H4 (cell line): ENCODE results near the gene APRT. TPM values are rescaled to one million over a fixed set of nuclear protein-coding genes. Genes with fewer than 3 reads are reported as not detected.
"Not testable (repeated sequence)": the region's sequence is repeated elsewhere in the genome, so short reads cannot be mapped to it uniquely, and the experiment has no call there.

Experiments
- DNase-seq: peaks from one replicate; pipeline ENCODE4 v3.0.0-alpha.2; 2015; ENCODE audit warnings: low spot score
- total RNA-seq: library from RNA; depleted of rRNA; stranded (reverse); fragments of >200 nt; shearing (Covaris generic); gene quantifications from 2 replicates; pipeline ENCODE4 v1.2.3, GENCODE V29; 2014

APRT gene
- total RNA-seq, 1 experiment from 2014 or later: 401 TPM

- DNase-seq: no peak
Observed at GRCh38 chr16:88842308-88842756, 30.6 kb upstream of the APRT start.

- no peak for DNase-seq
Observed at GRCh38 chr16:88841521-88842307, 30.0 kb upstream of the APRT start.

- no peak for DNase-seq
Observed at GRCh38 chr16:88840600-88841215, 29.0 kb upstream of the APRT start.

- DNase-seq: no peak
Observed at GRCh38 chr16:88839745-88840599, 28.2 kb upstream of the APRT start.

- DNase-seq: no peak
Observed at GRCh38 chr16:88839026-88839529, 27.4 kb upstream of the APRT start.

- DNase-seq: no peak
Observed at GRCh38 chr16:88838566-88838965, 26.8 kb upstream of the APRT start.

- DNase-seq: no peak
Observed at GRCh38 chr16:88837806-88838205, 26.1 kb upstream of the APRT start.

GRCh38 chr16:88836791-88837190 lies 25.1 kb upstream of the APRT start:
- DNase-seq: no peak

GRCh38 chr16:88835818-88836217 lies 24.1 kb upstream of the APRT start:
- DNase-seq: no peak

- no peak for DNase-seq
Observed at GRCh38 chr16:88835383-88835782, 23.7 kb upstream of the APRT start.

GRCh38 chr16:88834670-88835069 lies 22.9 kb upstream of the APRT start:
- no peak for DNase-seq

- DNase-seq: no peak
Observed at GRCh38 chr16:88833086-88833485, 21.4 kb upstream of the APRT start.

GRCh38 chr16:88831838-88832237 lies 20.1 kb upstream of the APRT start:
- no peak for DNase-seq

- DNase-seq: no peak
Observed at GRCh38 chr16:88830783-88831182, 19.1 kb upstream of the APRT start.

GRCh38 chr16:88830258-88830657 lies 18.5 kb upstream of the APRT start:
- DNase-seq: no peak

- DNase-seq: no peak
Observed at GRCh38 chr16:88828711-88829110, 17.0 kb upstream of the APRT start.

- no peak for DNase-seq
Observed at GRCh38 chr16:88827727-88828126, 16.0 kb upstream of the APRT start.

- DNase-seq: no peak
Observed at GRCh38 chr16:88826070-88826840, 14.5 kb upstream of the APRT start.

- DNase-seq: no peak
Observed at GRCh38 chr16:88825146-88825545, 13.4 kb upstream of the APRT start.

GRCh38 chr16:88824256-88825077 lies 12.7 kb upstream of the APRT start:
- no peak for DNase-seq

GRCh38 chr16:88823646-88824045 lies 11.9 kb upstream of the APRT start:
- DNase-seq: not testable (repeated sequence)
